ENCODE data around the gene PRKCQ. TPM values are rescaled to one million over a fixed set of nuclear protein-coding genes. Genes with fewer than 3 reads are reported as not detected.

PRKCQ gene
- total and polyA plus RNA-seq, 4 donors, result 0.13 to 3.3 (median 0.45) TPM

- DNase-seq (ENCODE audit: low spot score), result no peak
- Histone ChIP-seq H3K27ac (ENCODE audit: low read depth in 1 of 2, low read length in 2 of 2) (no peak overlapping the region), H3K36me3 (ENCODE audit: control insufficient read depth in 4 of 4, insufficient read depth in 3 of 4, low read depth in 1 of 4, low read length in 3 of 4) (no peaks in the 10 kb centered on the region), H3K9ac (ENCODE audit: low read depth in 1 of 2, low read length in 2 of 2) (no peak overlapping the region), H3K9me3 (ENCODE audit: control insufficient read depth in 4 of 4, low read length in 3 of 4) (no peaks in the 10 kb centered on the region), H3K4me1 (ENCODE audit: control insufficient read depth in 4 of 4, insufficient read depth in 4 of 4, low read length in 3 of 4) (no peaks in the 10 kb centered on the region), H3K4me3 (ENCODE audit: low read depth in 1 of 3, low read length in 3 of 3) (no peak overlapping the region), H3K27me3 (ENCODE audit: control insufficient read depth in 4 of 4, insufficient read depth in 4 of 4, low read length in 3 of 4) (no peaks in the 10 kb centered on the region)
- WGBS, result 91% methylated on average over 6 of the region's 6 CpGs
- TF ChIP-seq RAD21 (IDR thresholded peaks at IDR 0.05), result no peak
- TF ChIP-seq HNF4A (conservative IDR thresholded peaks at IDR 0.05), result no peak
- TF ChIP-seq HNF4G (IDR thresholded peaks at IDR 0.05), result no peak
- TF ChIP-seq FOXA2 (IDR thresholded peaks at IDR 0.05), result no peak
- no peak for TF ChIP-seq FOXA1 (IDR thresholded peaks at IDR 0.05)
- TF ChIP-seq YY1 (IDR thresholded peaks at IDR 0.05), result no peak
- no peak for TF ChIP-seq ZBTB33 (IDR thresholded peaks at IDR 0.05)
- TF ChIP-seq GABPA (IDR thresholded peaks at IDR 0.05 in 1 of 2, conservative IDR thresholded peaks at IDR 0.05 in 1 of 2), result no peak
- no peak for TF ChIP-seq TAF1 (conservative IDR thresholded peaks at IDR 0.05)
- TF ChIP-seq JUND (IDR thresholded peaks at IDR 0.05), result no peak
- no peak for TF ChIP-seq REST (IDR thresholded peaks at IDR 0.05)
- TF ChIP-seq EGR1 (IDR thresholded peaks at IDR 0.05; ENCODE audit: low read depth in 2 of 2), result no peak
- TF ChIP-seq ATF3 (IDR thresholded peaks at IDR 0.05), result no peak
Measured at GRCh38 chr10:6522230-6522629, 57.8 kb downstream of the PRKCQ start.

GRCh38 chr10:6520138-6520537, 59.9 kb downstream of the PRKCQ start:
- DNase-seq (ENCODE audit: low spot score), result no peak
- no peak overlapping the region for H3K9ac ChIP-seq (ENCODE audit: low read depth in 1 of 2, low read length in 2 of 2)

More at GRCh38 chr10:6520138-6520537, 59.9 kb downstream of the PRKCQ start:
- Histone ChIP-seq H3K36me3 (ENCODE audit: control insufficient read depth in 4 of 4, insufficient read depth in 3 of 4, low read depth in 1 of 4, low read length in 3 of 4) (no peaks in the 10 kb centered on the region), H3K27me3 (ENCODE audit: control insufficient read depth in 4 of 4, insufficient read depth in 4 of 4, low read length in 3 of 4) (no peaks in the 10 kb centered on the region), H3K9me3 (ENCODE audit: control insufficient read depth in 4 of 4, low read length in 3 of 4) (no peaks in the 10 kb centered on the region), H3K27ac (ENCODE audit: low read depth in 1 of 2, low read length in 2 of 2) (no peak overlapping the region), H3K4me3 (ENCODE audit: low read depth in 1 of 3, low read length in 3 of 3) (no peak overlapping the region), H3K4me1 (ENCODE audit: control insufficient read depth in 4 of 4, insufficient read depth in 4 of 4, low read length in 3 of 4) (no peaks in the 10 kb centered on the region)
- TF ChIP-seq FOXA2 (IDR thresholded peaks at IDR 0.05), result no peak
- TF ChIP-seq YY1 (IDR thresholded peaks at IDR 0.05), result no peak
- TF ChIP-seq EGR1 (IDR thresholded peaks at IDR 0.05; ENCODE audit: low read depth in 2 of 2), result no peak
- TF ChIP-seq SP1 (IDR thresholded peaks at IDR 0.05), result no peak
- no peak for TF ChIP-seq TAF1 (conservative IDR thresholded peaks at IDR 0.05)
- TF ChIP-seq FOXA1 (IDR thresholded peaks at IDR 0.05), result no peak
- no peak for TF ChIP-seq REST (IDR thresholded peaks at IDR 0.05)
- TF ChIP-seq HNF4G (IDR thresholded peaks at IDR 0.05), result no peak
- 90% methylated on average over 10 of the region's 10 CpGs for WGBS

Measured in liver (tissue), 9 donors.